ENCODE measurements around the gene KRTAP27-1. TPM values are rescaled to one million over a fixed set of nuclear protein-coding genes. Genes with fewer than 3 reads are reported as not detected.

KRTAP27-1 gene
- total and polyA plus RNA-seq, 2 of the 8 experiments (the other 6 are each of a cell fraction or from before 2014, with no cell fraction given): not detected

GRCh38 chr21:30315701-30316100, 21.8 kb downstream of the KRTAP27-1 start:
- no peak overlapping the region for H2BK5ac ChIP-seq (ENCODE audit: low read depth, low read length)
- no peak overlapping the region for H4K91ac ChIP-seq (replicated peaks; ENCODE audit: insufficient read length, low read length)
- H3K27ac ChIP-seq (ENCODE audit: low read depth, low read length): no peak overlapping the region
- H3K79me1 ChIP-seq (ENCODE audit: low read depth, low read length): no peaks in the 10 kb centered on the region
- no peak overlapping the region for H3K14ac ChIP-seq (ENCODE audit: insufficient read length)
- no peak overlapping the region for H2BK15ac ChIP-seq (ENCODE audit: low read length)
- no peak overlapping the region for H3K4ac ChIP-seq (replicated peaks; ENCODE audit: insufficient read length, low read depth, low read length)
- H3K79me2 ChIP-seq (ENCODE audit: control insufficient read depth in 1 of 2, insufficient read depth in 2 of 2, low read length in 2 of 2): no peaks in the 10 kb centered on the region
- no peak overlapping the region for H3K4me3 ChIP-seq (ENCODE audit: extremely low read depth in 1 of 4, insufficient read depth in 2 of 4, low read depth in 3 of 4, low read length in 4 of 4)
- 100% methylated on average over 2 of the region's 2 CpGs; no CpG with 5 or more reads in 1 of the 2 experiments for WGBS, 2 experiments (ENCODE audit: extremely low coverage in 1 of 2, insufficient coverage in 1 of 2, insufficient read length in 1 of 2, insufficient replicate concordance in 2 of 2, low coverage in 1 of 2, low lambda C conversion rate in 2 of 2, missing lambda C conversion rate in 1 of 2)
- DNase-seq (ENCODE audit: low read depth in 1 of 2, low spot score in 2 of 2): no peak
- H3K9me3 ChIP-seq (ENCODE audit: insufficient read depth in 2 of 2, low read depth in 1 of 2, low read length in 1 of 2): no peaks in the 10 kb centered on the region
- H3K9ac ChIP-seq (replicated peaks in 1 of 4; ENCODE audit: extremely low read depth in 1 of 4, low read depth in 3 of 4, low read length in 3 of 4): no peak overlapping the region
- no peak overlapping the region for H2AFZ ChIP-seq (ENCODE audit: low read length)
- H3K4me1 ChIP-seq (replicated peaks in 1 of 4; ENCODE audit: control insufficient read depth in 3 of 4, insufficient read depth in 4 of 4, low read length in 3 of 4): no peaks in the 10 kb centered on the region
- H3K23ac ChIP-seq (ENCODE audit: insufficient read length): no peak overlapping the region
- no peak overlapping the region for H3K56ac ChIP-seq (replicated peaks; ENCODE audit: insufficient read length, low read depth, low read length)
- H2BK20ac ChIP-seq (ENCODE audit: low read length): no peak overlapping the region
- H2BK120ac ChIP-seq (replicated peaks; ENCODE audit: low read depth, low read length): no peak overlapping the region
- no peak overlapping the region for H3K4me2 ChIP-seq (ENCODE audit: insufficient read depth in 1 of 2, low read depth in 2 of 2, low read length in 2 of 2)
- H4K5ac ChIP-seq (ENCODE audit: insufficient read length, low read depth, low read length): no peak overlapping the region
- no peaks in the 10 kb centered on the region for H3K27me3 ChIP-seq (replicated peaks in 1 of 4; ENCODE audit: control insufficient read depth in 3 of 4, extremely low read depth in 1 of 4, insufficient read depth in 3 of 4, low read length in 3 of 4)
- TF ChIP-seq SAP30 (IDR thresholded peaks at IDR 0.05; ENCODE audit: insufficient read depth, insufficient replicate concordance, low read length): no peak
- TF ChIP-seq NRF1 (IDR thresholded peaks at IDR 0.05; ENCODE audit: low read depth, low read length): no peak
- H3K23me2 ChIP-seq (ENCODE audit: low read depth, low read length): no peaks in the 10 kb centered on the region
- ChIA-PET CTCF (ENCODE audit: partially characterized antibody) (no interaction called here), POLR2A (ENCODE audit: partially characterized antibody) (no interaction called here)
- no peak overlapping the region for H2BK12ac ChIP-seq (ENCODE audit: low read depth, low read length)
- no peak overlapping the region for H2AK5ac ChIP-seq (ENCODE audit: low read depth, low read length)
- no peak overlapping the region for H3K18ac ChIP-seq (ENCODE audit: extremely low read depth, low read length)
- no peak overlapping the region for H4K8ac ChIP-seq (ENCODE audit: extremely low read depth, insufficient read depth, low read length)
- no peak for FAIRE-seq
- no peaks in the 10 kb centered on the region for H3K36me3 ChIP-seq (ENCODE audit: control insufficient read depth in 2 of 4, insufficient read depth in 4 of 4, low read length in 3 of 4)
- H4K20me1 ChIP-seq (replicated peaks in 1 of 2; ENCODE audit: control insufficient read depth in 1 of 2, insufficient read depth in 2 of 2, low read length in 2 of 2): no peaks in the 10 kb centered on the region

Data from H1 (cell line).